Measurements from ENCODE around the gene ITPKB. TPM values are rescaled to one million over a fixed set of nuclear protein-coding genes. Genes with fewer than 3 reads are reported as not detected.

Gene ITPKB
- total RNA-seq, 2 donors from 2014 or later = 13.0 to 21.1 TPM

Small RNAs within 50 kb of the gene (small RNA-seq; reads per million reads assigned to genes)
- not detected for gene RPS27P5

Other genes with a start within 250 kb of the ITPKB start
- 1 to 10 TPM; 1.3 to 1.6 TPM for gene STUM, start 190.5 kb downstream of the ITPKB start, total RNA-seq
- gene PSEN2, start 131.3 kb upstream of the ITPKB start, total RNA-seq = 10 to 100 TPM; 80.9 to 98.9 TPM
- 100 to 1,000 TPM; 116 to 134 TPM for gene COQ8A, start 201.0 kb upstream of the ITPKB start, total RNA-seq